ENCODE results near the gene DIAPH3.

The DIAPH3 gene

DNA sequence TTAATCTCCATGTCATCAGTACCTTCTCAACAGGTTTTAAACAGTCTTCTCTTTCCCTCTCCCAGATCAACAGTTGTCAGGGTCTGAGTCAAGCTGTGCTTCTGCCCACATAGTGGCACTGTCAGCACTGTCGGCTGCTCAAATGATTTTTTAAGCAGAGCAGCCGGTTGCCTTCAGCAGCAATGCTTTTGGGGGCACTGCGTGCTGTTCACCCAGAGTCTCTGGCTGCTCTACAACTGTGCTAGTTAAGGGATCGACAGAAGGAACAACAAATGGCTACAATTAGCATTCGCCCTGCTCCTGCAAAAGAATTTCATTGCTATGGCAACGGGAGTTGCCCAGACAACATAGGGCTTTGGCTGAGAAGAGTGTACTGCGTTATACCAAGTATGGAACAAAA, 412.9 kb downstream of the DIAPH3 start:
- no peaks in the 10 kb centered on the region for H3K36me3 ChIP-seq (ENCODE audit: control insufficient read depth in 2 of 2, insufficient read depth in 1 of 2, low read length in 2 of 2)
- H3K4me3 ChIP-seq (ENCODE audit: low read depth, low read length) = no peak overlapping the region
- no peaks in the 10 kb centered on the region for H3K9me3 ChIP-seq (ENCODE audit: control insufficient read depth, insufficient read depth, low read depth, low read length)
- 0 out of 2 replicates have a peak, but pooled peaks cover 3% of the 10 kb centered on the region for H3K4me1 ChIP-seq (ENCODE audit: control insufficient read depth, insufficient read depth, low read length)
- H3K27ac ChIP-seq (ENCODE audit: extremely low read depth, low read depth, low read length) = no peak overlapping the region
- ChIA-PET POLR2A (no interaction called here), CTCF (no interaction called here)
- no peak for TF ChIP-seq OSR2 (tag by site-specific recombination; IDR thresholded peaks at IDR 0.05)
- no peak for TF ChIP-seq FEZF1 (tag by site-specific recombination; IDR thresholded peaks at IDR 0.05)
- peak; percentile 98 for TF ChIP-seq SCRT2 (tag by site-specific recombination; IDR thresholded peaks at IDR 0.05)
- peak; percentile 93 for TF ChIP-seq SCRT1 (tag by site-specific recombination; IDR thresholded peaks at IDR 0.05; ENCODE audit: borderline replicate concordance)

DNA sequence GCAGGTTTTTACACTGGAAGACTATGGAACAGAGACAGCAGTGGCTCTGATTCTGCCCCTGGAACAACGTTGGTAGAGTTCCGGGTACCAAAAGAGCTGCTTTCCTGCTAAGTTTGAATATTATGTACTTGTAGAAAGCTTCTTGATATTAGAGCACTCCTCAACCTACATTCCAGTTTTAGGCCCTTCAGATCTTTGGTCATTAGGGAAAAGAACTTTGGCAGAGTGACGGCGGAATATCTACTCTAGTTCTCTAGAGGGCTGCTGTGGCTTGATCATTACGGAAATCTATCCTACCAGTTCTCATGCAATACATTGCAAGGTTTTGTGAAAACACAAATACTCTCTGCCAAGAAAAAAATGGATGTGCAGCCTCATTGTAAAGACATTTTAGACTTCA, 415.7 kb downstream of the DIAPH3 start:
- H3K27ac ChIP-seq (ENCODE audit: extremely low read depth, low read depth, low read length) = no peak overlapping the region
- no peak for TF ChIP-seq ZNF530 (tag by site-specific recombination; IDR thresholded peaks at IDR 0.05; ENCODE audit: low read depth)
- TF ChIP-seq ZNF791 (tag by site-specific recombination; IDR thresholded peaks at IDR 0.05) = no peak
- TF ChIP-seq ZNF311 (tag by site-specific recombination; IDR thresholded peaks at IDR 0.05; ENCODE audit: borderline replicate concordance) = no peak
- no peak for TF ChIP-seq ZNF366 (tag by site-specific recombination; conservative IDR thresholded peaks at IDR 0.05)
- TF ChIP-seq HOXD13 (CRISPR knock-in tag; IDR thresholded peaks at IDR 0.05; ENCODE audit: borderline replicate concordance) = no peak
- TF ChIP-seq GLI2 (tag by site-specific recombination; IDR thresholded peaks at IDR 0.05; ENCODE audit: borderline replicate concordance, low read depth) = no peak
- no peak for TF ChIP-seq ZBTB48 (tag by site-specific recombination; IDR thresholded peaks at IDR 0.05)
- TF ChIP-seq REPIN1 (tag by site-specific recombination; IDR thresholded peaks at IDR 0.05; ENCODE audit: low read depth) = no peak
- no peak for TF ChIP-seq PRDM1 (tag by site-specific recombination; IDR thresholded peaks at IDR 0.05)
- TF ChIP-seq, protein P1, sequence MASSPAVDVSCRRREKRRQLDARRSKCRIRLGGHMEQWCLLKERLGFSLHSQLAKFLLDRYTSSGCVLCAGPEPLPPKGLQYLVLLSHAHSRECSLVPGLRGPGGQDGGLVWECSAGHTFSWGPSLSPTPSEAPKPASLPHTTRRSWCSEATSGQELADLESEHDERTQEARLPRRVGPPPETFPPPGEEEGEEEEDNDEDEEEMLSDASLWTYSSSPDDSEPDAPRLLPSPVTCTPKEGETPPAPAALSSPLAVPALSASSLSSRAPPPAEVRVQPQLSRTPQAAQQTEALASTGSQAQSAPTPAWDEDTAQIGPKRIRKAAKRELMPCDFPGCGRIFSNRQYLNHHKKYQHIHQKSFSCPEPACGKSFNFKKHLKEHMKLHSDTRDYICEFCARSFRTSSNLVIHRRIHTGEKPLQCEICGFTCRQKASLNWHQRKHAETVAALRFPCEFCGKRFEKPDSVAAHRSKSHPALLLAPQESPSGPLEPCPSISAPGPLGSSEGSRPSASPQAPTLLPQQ (tag by site-specific recombination; IDR thresholded peaks at IDR 0.05) = no peak
- TF ChIP-seq TRIM28 (IDR thresholded peaks at IDR 0.05; ENCODE audit: borderline replicate concordance, low read length) = no peak
- CTCF ChIA-PET = interaction anchor here (0.5 kb wide), 1 partner anchor 13 kb away, joined by 3 read pairs; no protein-coding TSS in a partner anchor
- POLR2A ChIA-PET = no interaction called here
- no peaks in the 10 kb centered on the region for H3K36me3 ChIP-seq (ENCODE audit: control insufficient read depth in 2 of 2, insufficient read depth in 1 of 2, low read length in 2 of 2)
- 0 out of 2 replicates have a peak, but pooled peaks cover 3% of the 10 kb centered on the region for H3K4me1 ChIP-seq (ENCODE audit: control insufficient read depth, insufficient read depth, low read length)
- no peaks in the 10 kb centered on the region for H3K9me3 ChIP-seq (ENCODE audit: control insufficient read depth, insufficient read depth, low read depth, low read length)
- no peak overlapping the region for H3K4me3 ChIP-seq (ENCODE audit: low read depth, low read length)

DNA sequence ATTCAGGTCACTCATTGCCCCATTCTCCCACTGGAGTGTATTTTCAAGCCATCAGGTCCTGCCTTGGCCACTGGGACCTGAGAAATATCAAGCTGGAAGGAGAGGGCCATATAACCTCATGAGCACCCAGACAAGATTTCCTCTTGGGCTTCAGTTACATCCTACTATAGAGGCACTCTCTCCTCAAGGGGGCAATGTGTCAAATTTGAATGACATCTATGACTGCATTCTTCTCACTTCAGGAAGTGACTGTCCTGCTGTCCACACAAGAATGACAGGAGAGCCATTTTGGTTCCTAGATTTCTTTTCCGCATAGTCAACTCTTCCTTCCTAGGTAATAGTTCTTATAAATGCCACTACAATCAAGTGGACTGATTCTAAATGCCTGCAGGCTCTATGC, 416.2 kb downstream of the DIAPH3 start:
- Histone ChIP-seq H3K9me3 (ENCODE audit: control insufficient read depth, insufficient read depth, low read depth, low read length) (no peaks in the 10 kb centered on the region), H3K36me3 (ENCODE audit: control insufficient read depth in 2 of 2, insufficient read depth in 1 of 2, low read length in 2 of 2) (no peaks in the 10 kb centered on the region), H3K4me3 (ENCODE audit: low read depth, low read length) (no peak overlapping the region), H3K27ac (ENCODE audit: extremely low read depth, low read depth, low read length) (no peak overlapping the region), H3K4me1 (ENCODE audit: control insufficient read depth, insufficient read depth, low read length) (0 out of 2 replicates have a peak, but pooled peaks cover 3% of the 10 kb centered on the region)
- TF ChIP-seq ZNF544 (tag by site-specific recombination; IDR thresholded peaks at IDR 0.05) = no peak
- no peak for TF ChIP-seq ZNF624 (tag by site-specific recombination; IDR thresholded peaks at IDR 0.05)
- no peak for TF ChIP-seq KLF7 (tag by site-specific recombination; IDR thresholded peaks at IDR 0.05; ENCODE audit: borderline replicate concordance)
- TF ChIP-seq, protein P2, sequence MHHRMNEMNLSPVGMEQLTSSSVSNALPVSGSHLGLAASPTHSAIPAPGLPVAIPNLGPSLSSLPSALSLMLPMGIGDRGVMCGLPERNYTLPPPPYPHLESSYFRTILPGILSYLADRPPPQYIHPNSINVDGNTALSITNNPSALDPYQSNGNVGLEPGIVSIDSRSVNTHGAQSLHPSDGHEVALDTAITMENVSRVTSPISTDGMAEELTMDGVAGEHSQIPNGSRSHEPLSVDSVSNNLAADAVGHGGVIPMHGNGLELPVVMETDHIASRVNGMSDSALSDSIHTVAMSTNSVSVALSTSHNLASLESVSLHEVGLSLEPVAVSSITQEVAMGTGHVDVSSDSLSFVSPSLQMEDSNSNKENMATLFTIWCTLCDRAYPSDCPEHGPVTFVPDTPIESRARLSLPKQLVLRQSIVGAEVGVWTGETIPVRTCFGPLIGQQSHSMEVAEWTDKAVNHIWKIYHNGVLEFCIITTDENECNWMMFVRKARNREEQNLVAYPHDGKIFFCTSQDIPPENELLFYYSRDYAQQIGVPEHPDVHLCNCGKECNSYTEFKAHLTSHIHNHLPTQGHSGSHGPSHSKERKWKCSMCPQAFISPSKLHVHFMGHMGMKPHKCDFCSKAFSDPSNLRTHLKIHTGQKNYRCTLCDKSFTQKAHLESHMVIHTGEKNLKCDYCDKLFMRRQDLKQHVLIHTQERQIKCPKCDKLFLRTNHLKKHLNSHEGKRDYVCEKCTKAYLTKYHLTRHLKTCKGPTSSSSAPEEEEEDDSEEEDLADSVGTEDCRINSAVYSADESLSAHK (tag by site-specific recombination; IDR thresholded peaks at IDR 0.05) = no peak
- no peak for TF ChIP-seq ZNF350 (tag by site-specific recombination; IDR thresholded peaks at IDR 0.05)
- TF ChIP-seq, protein P3, sequence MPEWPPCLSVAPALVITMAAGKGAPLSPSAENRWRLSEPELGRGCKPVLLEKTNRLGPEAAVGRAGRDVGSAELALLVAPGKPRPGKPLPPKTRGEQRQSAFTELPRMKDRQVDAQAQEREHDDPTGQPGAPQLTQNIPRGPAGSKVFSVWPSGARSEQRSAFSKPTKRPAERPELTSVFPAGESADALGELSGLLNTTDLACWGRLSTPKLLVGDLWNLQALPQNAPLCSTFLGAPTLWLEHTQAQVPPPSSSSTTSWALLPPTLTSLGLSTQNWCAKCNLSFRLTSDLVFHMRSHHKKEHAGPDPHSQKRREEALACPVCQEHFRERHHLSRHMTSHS (tag by site-specific recombination; IDR thresholded peaks at IDR 0.05) = no peak
- no peak for TF ChIP-seq KLF9 (tag by site-specific recombination; IDR thresholded peaks at IDR 0.05; ENCODE audit: low read depth)
- no peak for TF ChIP-seq ZNF560 (tag by site-specific recombination; IDR thresholded peaks at IDR 0.05; ENCODE audit: borderline replicate concordance)
- no peak for TF ChIP-seq ZNF501 (tag by site-specific recombination; IDR thresholded peaks at IDR 0.05)
- TF ChIP-seq ZNF473 (tag by site-specific recombination; IDR thresholded peaks at IDR 0.05) = no peak
- TF ChIP-seq ZNF335 (tag by site-specific recombination; conservative IDR thresholded peaks at IDR 0.05) = no peak
- no peak for TF ChIP-seq ZNF843 (tag by site-specific recombination; IDR thresholded peaks at IDR 0.05)
- no peak for TF ChIP-seq HOXC10 (CRISPR knock-in tag; IDR thresholded peaks at IDR 0.05)
- TF ChIP-seq, protein P4, sequence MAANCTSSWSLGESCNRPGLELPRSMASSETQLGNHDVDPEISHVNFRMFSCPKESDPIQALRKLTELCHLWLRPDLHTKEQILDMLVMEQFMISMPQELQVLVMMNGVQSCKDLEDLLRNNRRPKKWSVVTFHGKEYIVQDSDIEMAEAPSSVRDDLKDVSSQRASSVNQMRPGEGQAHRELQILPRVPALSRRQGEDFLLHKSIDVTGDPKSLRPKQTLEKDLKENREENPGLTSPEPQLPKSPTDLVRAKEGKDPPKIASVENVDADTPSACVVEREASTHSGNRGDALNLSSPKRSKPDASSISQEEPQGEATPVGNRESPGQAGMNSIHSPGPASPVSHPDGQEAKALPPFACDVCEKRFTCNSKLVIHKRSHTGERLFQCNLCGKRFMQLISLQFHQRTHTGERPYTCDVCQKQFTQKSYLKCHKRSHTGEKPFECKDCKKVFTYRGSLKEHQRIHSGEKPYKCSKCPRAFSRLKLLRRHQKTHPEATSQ (tag by site-specific recombination; IDR thresholded peaks at IDR 0.05) = no peak
- CTCF ChIA-PET = no interaction called here
- POLR2A ChIA-PET = no interaction called here
